ENCODE data around the gene CD99. TPM values are rescaled to one million over a fixed set of nuclear protein-coding genes. Genes with fewer than 3 reads are reported as not detected.
"Not testable (repeated sequence)": the region's sequence is repeated elsewhere in the genome, so short reads cannot be mapped to it uniquely, and the experiment has no call there.

CD99 gene
- polyA plus RNA-seq, 12 donors, result 151 to 487 (median 265) TPM; not detected in 1

GRCh38 chrX:2714551-2714950 lies 23.5 kb downstream of the CD99 start:
- DNase-seq, result no peak

GRCh38 chrX:2715066-2715600 lies 24.0 kb downstream of the CD99 start:
- DNase-seq, result no peak

GRCh38 chrX:2717312-2717711 lies 26.2 kb downstream of the CD99 start:
- no peak for DNase-seq

- DNase-seq, result no peak
These were observed 27.7 kb downstream of the CD99 start for GRCh38 chrX:2718821-2719220.

GRCh38 chrX:2719774-2720447 lies 28.8 kb downstream of the CD99 start:
- DNase-seq, result no peak

- DNase-seq, result no peak
These were observed 32.3 kb downstream of the CD99 start for GRCh38 chrX:2723286-2723879.

GRCh38 chrX:2727264-2727663 lies 36.2 kb downstream of the CD99 start:
- not testable (repeated sequence) for DNase-seq

GRCh38 chrX:2732076-2732475 lies 41.0 kb downstream of the CD99 start:
- DNase-seq, result no peak

GRCh38 chrX:2732649-2733048 lies 41.6 kb downstream of the CD99 start:
- DNase-seq, result no peak

- no peak for DNase-seq
These were observed 42.2 kb downstream of the CD99 start for GRCh38 chrX:2733286-2733685.

GRCh38 chrX:2735270-2735669 lies 44.2 kb downstream of the CD99 start:
- no peak for DNase-seq

GRCh38 chrX:2740672-2741071 lies 49.6 kb downstream of the CD99 start:
- no peak for DNase-seq

- no peak for DNase-seq
These were observed 50.3 kb downstream of the CD99 start for GRCh38 chrX:2741386-2741785.

- not testable (repeated sequence) for DNase-seq
These were observed 55.2 kb downstream of the CD99 start for GRCh38 chrX:2746250-2746649.

- DNase-seq, result no peak
These were observed 57.2 kb downstream of the CD99 start for GRCh38 chrX:2748171-2748814.

GRCh38 chrX:2748815-2749188 lies 57.7 kb downstream of the CD99 start:
- no peak for DNase-seq

GRCh38 chrX:2751291-2751690 lies 60.2 kb downstream of the CD99 start:
- DNase-seq, result no peak

- DNase-seq, result peak; percentile 24
These were observed 60.8 kb downstream of the CD99 start, which contains the start of gene XG for GRCh38 chrX:2751874-2752300. XG (plus strand) TSS chrX:2752040; CDS start chrX:2752275, 235 bp downstream.

GRCh38 chrX:2752441-2752840 lies 61.3 kb downstream of the CD99 start:
- not testable (repeated sequence) for DNase-seq

- DNase-seq, result not testable (repeated sequence)
These were observed 64.1 kb downstream of the CD99 start for GRCh38 chrX:2755163-2755715.

GRCh38 chrX:2756548-2756947 lies 65.5 kb downstream of the CD99 start:
- no peak for DNase-seq

GRCh38 chrX:2761246-2761645 lies 70.2 kb downstream of the CD99 start:
- DNase-seq, result no peak

- DNase-seq, result not testable (repeated sequence)
These were observed 71.6 kb downstream of the CD99 start for GRCh38 chrX:2762671-2763070.
